UCSD-AML1 (cell line): ENCODE results near the gene CHRNA1.
"Not testable (repeated sequence)": the region's sequence is repeated elsewhere in the genome, so short reads cannot be mapped to it uniquely, and the experiment has no call there.

ENCODE experiments used
- DNase-seq: peaks from one replicate; lab custom pipeline; 2025; ENCODE audit not compliant: unreplicated experiment; lab: John Stamatoyannopoulos, UW

The CHRNA1 gene

DNA sequence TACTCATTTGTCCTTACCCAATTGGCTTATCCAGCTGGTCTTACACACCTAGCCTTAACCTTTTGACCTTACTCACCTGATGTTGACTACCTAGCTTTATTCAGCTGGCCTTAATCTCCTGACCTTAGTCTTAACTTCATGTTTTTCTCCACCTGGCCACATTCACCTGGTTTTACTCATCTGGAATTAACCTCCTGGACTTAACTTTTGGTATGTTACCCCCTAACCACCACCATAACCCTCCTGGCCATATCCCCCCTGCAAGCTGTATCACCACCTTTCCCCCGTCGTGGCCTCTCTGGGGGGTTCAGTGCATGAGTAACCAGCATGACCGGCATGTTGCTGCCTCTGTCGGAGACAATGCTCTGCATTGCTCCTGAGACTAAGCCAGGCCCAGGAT lies 45.7 kb downstream of the CHRNA1 start:
- DNase-seq, result no peak

DNA sequence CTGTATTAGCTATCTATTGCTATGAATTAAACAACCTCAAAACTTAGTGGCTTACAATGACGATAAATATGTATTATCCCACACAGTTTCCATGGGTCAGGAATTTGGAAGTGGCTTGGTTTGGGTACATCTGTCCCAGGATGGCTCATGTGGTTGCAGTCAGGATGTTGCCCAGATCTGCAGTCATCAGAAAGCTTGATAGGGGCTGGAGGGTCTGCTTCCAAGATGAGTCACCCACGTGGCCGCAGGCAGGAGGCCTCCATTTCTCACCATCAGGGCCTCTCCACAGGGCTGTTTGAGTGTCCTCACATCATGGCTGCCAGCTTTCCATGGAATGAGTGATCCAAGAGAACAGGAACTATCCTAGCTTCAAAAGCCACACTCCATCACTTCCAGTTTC lies 46.4 kb downstream of the CHRNA1 start:
- DNase-seq, result no peak

DNA sequence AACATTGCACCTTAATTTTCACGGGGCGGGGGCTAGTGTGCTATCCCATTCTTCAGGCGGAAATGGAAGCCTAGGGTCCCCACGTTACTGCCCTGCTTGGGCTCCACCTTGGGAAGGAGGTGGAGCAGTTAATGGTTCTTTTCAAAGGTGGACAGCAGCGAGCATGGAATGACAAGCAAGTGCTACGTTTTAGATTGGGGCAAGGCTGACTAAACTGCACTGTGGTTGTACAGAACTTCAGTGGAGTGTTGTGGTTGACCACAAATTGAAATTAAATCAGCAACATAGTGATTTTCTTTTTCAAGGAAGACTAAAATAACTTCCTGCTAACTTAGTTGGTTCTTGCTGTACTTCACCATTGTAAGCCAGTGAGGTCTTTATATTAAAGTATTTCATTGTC lies 47.0 kb downstream of the CHRNA1 start:
- DNase-seq, result no peak

DNA sequence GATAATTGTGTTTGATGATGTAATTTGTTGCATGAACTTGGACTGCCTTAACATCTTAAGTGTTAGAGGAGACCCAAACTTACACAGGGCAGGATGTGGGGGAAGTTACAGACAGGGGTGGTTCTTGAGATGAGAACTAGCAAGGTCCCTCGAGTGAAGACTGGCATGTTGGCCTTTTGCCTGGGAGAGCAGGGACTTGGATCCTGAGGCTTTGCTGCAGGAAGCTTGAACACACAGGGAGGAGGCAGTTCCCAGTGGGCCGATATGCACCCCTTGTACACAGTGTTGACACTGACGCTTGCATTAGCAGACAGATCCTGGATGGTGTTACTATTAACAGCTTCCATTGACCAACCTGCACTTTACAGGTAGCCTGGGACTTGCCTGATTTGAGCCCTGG lies 47.5 kb downstream of the CHRNA1 start:
- DNase-seq, result no peak

DNA sequence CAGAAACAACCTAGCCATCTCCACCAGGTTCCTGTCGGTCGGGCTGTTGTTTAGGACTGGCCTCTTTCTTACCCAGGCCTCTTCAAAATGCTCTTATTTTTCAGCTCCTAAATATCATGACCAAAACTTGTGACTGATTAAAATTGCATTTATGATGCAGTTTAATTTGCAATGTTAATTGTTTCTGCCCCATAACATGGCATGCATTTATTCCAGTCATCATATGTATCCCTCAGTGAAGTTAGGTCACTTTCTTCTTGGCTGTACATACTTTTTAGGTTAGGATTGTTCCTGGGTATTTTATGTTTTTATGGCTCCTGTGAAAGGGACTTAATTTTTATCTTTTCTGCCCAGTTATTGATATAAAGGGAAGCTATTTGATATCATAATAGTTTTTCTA lies 50.6 kb downstream of the CHRNA1 start:
- no peak for DNase-seq

DNA sequence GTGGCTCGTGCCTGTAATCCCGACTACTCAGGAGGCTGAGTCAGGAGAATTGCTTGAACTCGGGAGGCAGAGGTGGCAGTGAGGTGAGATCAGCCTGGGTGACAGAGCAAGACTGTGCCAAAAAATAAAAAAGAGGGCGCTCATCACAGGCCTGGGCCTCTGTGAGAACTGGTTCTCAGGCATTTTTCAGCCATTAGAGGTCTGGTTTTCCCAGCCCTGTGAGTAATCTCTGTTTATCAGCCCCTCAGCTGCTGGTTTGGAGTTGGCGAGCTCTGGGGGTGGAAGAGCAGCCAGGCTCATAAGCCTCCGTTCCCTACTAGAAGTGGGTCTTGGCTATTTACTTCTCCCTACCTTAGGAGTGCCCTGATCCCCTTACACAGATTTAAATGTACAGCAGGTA lies 53.1 kb downstream of the CHRNA1 start:
- DNase-seq, result no peak

DNA sequence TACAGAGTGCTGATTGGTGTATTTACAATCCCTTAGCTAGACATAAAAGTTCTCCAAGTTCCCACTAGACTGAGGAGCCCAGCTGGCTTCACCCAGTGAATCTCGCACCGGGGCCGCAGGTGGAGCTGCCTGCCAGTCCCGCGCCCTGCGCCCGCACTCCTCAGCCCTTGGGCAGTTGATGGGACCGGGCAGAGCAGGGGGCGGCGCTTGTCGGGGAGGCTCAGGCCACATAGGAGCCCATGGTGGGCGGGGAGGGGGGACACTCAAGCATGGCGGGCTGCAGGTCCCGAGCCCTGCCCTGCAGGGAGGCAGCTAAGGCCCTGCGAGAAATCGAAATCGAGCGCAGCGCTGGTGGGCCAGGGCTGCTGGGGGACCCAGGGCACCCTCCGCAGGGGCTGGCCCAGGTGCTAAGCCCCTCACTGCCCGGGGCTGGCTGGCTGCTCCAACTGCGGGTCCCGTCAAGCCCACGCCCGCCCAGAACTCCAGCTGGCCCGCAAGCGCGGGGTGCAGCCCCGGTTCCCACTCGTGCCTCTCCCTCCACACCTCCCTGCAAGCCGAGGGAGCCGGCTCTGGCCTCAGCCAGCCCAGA lies 54.8 kb downstream of the CHRNA1 start:
- DNase-seq, result not testable (repeated sequence)

DNA sequence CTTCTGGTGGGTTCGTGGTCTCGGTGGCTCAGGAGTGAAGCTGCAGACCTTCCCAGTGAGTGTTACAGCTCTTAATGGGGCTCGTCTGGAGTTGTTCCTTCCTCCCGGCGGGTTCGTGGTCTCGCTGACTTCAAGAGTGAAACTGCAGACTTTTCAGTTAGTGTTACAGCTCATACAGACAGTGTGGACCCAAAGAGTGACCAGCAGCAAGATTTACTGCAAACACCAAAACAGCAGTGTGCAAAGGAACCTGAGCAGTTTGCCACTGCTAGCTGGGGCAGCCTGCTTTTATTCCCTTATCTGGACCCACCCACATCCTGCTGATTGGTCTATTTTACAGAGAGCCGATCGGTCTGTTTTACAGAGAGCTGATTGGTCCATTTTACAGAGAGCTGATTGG lies 55.6 kb downstream of the CHRNA1 start:
- no peak for DNase-seq

DNA sequence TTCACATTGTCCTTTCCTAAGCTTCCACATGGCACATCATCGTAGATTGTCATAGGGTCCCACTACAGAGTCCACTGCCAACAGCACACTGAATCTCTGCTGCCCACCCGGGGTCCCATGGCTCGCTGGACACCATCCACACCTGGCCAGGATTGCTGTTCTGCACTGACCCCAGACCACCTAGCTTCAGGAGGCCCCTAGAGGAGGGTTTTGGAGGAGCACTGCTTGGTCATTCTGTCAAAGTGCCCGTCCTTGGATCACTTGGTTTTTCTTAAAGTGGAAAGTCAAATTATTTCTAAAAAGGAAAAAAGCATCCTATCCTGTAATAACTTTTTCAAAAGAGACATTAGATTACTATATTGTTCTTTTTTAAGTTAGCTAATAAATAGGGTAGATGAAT lies 59.0 kb downstream of the CHRNA1 start:
- DNase-seq, result no peak

DNA sequence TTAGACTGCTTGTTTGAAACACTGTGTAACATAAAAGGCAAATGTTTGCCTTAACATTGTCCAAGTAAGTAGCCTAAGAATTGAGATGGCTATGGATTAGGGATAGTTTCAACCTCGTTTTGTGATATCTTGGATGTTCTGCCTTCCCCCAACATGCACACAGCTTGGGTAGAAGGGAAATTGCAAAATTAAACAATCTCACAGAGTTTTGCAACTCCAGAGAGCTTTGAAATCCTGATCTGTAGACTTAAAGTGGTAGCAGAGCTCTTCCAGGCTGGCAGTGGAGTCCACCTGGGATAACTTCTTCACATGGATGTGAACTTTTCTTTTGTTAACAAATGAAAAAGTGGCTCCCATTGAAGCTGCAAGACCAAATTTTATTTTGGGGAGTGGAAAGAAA lies 59.6 kb downstream of the CHRNA1 start:
- no peak for DNase-seq

DNA sequence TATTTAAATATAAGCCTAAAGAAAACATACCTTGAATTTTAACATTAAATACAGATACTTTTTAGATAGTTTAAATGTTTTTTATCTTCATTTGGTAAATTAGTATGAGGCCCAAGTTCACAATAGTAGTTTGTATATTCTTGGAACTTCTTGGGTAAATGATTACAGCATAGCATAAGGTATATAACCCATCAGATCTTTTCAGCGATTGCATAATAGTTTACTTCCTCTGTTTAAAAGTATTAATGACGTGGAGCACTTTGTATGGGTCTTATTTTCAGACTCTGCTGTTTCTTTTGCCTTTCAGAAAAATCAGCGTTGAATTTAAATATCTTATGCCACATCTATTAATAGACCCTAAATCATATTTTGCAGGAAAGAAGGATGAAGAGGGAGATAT lies 60.2 kb downstream of the CHRNA1 start:
- no peak for DNase-seq

DNA sequence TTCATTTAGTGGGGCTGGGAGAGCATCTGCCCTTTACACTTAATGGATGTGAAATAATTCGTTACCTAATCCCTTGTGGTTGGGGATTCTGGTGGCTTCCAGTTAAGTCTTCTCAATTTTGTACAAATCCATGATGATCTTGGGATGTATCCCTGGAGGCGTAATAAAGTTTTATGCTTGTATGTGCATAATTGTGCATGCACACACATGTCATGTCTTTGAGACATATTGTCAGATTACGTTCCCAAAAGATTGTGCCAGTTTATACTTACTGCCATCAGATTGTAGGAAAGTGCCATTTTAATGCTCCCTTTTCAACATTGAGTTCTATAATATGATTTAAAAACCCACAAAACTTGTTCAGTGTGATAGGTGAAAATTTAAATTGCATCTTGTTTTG lies 60.8 kb downstream of the CHRNA1 start:
- DNase-seq, result no peak

DNA sequence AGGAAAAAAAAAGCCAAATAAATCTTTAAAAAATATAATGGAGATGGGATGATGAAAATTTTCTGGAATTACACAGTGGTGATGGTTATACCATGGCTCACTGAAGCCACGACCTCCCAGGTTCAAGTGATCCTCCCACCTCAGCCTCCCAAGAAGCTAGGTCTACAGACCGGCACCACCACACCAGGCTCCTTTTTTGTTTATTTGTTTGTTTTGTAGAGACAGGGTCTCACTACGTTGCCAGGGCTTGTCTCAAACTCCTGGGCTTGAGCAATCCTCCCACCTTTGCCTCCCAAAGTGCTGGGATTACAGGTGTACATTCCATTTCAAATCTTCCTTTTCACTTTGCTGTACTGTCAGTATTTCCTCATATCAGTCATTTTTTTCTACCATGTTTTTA lies 61.7 kb downstream of the CHRNA1 start:
- DNase-seq, result no peak

DNA sequence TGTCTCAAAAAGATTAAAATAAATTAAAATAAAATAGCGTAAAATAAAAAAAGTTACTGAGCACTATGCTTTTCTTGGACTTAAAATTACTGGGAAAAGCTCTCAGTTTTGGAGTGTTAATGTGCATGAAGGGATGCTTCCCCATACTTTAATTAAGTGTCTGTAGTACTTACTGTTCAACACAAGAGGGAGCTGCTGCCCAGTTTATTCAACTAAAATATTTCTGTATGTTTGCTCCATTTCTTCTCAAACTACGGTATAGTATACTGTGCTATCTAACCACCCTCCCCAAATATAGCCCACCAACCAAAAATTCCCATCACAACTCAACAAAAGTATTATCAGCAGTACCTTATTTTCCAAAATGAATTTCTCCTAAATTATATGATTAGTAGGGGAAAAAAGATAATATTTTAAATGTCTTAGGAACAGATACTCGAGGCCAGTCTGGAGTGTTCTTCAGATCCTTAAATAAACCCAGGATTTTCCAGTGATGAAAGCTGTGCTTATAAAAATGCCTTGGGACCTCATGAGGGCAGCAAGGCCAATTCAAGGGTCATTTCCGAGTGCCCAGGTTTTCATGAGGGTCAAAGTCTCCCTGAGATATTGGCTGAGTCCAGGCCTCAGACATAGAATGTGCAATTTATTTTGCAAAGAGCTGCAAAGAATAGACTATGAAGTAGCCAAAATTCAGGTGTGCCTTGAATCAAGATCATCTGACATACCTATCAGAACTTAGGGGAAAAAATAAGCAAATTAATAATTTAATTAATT lies 64.1 kb downstream of the CHRNA1 start:
- DNase-seq, result no peak
